ENCODE data around the gene RASGRF1.

- no peak for TF ChIP-seq POLR2A (IDR thresholded peaks at IDR 0.05)
- no peak for TF ChIP-seq CTCF (IDR thresholded peaks at IDR 0.05 in 4 of 5, conservative IDR thresholded peaks at IDR 0.05 in 1 of 5)
Observed at GRCh38 chr15:78969687-78970349, 120.8 kb downstream of the RASGRF1 start.
